GM12865 (cell line): ENCODE results near the gene ATP2C2.

Source experiments
- DNase-seq: peaks from one replicate; pipeline ENCODE4 v3.0.0; 2010; ENCODE audit warnings: low read depth
- H3K4me3 ChIP-seq: 2 replicates; pipeline ENCODE4 v1.5.1; 2011; ENCODE audit warnings: mild to moderate bottlenecking, low read depth, low read length, control low read depth
- TF ChIP-seq, protein P1 (sequence below): IDR thresholded peaks from 2 replicates; pipeline ENCODE4 v1.5.1; 2011; ENCODE audit warnings: low read length, control low read depth, low read depth, inconsistent platforms; ENCODE audit not compliant: insufficient read depth; ENCODE audit errors: missing control alignments

Gene ATP2C2

DNA sequence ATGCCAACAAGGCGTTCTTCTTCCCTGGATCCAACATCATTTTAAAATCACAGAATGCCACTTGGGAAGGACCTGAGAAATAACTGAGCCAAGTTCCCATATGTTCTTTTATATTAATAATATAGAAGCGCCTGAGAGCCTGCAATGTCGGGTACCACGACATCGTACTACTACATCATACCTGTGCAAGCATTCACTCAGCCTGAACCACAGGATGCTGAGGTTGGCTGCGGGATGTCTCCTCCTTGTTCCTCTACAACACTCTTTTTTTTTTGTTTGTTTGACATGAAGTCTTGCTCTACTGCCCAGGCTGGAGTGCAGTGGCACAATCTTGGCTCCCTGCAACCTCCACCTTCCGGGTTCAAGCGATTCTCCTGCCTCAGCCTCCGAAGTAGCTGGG is 2.1 kb upstream of the ATP2C2 start:
- H3K4me3 ChIP-seq = no peak overlapping the region
- DNase-seq = no peak
- TF ChIP-seq, protein P1, sequence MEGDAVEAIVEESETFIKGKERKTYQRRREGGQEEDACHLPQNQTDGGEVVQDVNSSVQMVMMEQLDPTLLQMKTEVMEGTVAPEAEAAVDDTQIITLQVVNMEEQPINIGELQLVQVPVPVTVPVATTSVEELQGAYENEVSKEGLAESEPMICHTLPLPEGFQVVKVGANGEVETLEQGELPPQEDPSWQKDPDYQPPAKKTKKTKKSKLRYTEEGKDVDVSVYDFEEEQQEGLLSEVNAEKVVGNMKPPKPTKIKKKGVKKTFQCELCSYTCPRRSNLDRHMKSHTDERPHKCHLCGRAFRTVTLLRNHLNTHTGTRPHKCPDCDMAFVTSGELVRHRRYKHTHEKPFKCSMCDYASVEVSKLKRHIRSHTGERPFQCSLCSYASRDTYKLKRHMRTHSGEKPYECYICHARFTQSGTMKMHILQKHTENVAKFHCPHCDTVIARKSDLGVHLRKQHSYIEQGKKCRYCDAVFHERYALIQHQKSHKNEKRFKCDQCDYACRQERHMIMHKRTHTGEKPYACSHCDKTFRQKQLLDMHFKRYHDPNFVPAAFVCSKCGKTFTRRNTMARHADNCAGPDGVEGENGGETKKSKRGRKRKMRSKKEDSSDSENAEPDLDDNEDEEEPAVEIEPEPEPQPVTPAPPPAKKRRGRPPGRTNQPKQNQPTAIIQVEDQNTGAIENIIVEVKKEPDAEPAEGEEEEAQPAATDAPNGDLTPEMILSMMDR = no peak

DNA sequence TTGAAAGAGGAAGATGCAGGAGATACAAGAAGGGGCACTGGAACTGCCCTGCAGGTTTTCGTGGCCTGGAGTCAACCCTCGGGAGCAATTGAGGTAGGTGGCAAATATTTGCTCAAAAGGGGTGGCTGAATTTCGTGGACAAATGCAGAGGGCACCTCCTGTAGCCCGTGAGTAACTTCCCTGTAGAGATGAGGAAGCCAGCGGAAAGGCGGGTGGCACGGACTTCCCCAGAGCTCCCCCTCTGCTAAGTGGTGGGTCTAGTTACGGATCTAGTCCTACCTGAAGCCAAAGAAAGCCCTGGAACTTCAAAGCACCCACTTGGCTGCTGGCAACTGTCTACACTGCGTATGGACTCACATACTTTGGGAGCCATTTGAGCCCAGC is 1.0 kb upstream of the ATP2C2 start:
- H3K4me3 ChIP-seq = no peak overlapping the region
- no peak for DNase-seq
- TF ChIP-seq, protein P1 = no peak

DNA sequence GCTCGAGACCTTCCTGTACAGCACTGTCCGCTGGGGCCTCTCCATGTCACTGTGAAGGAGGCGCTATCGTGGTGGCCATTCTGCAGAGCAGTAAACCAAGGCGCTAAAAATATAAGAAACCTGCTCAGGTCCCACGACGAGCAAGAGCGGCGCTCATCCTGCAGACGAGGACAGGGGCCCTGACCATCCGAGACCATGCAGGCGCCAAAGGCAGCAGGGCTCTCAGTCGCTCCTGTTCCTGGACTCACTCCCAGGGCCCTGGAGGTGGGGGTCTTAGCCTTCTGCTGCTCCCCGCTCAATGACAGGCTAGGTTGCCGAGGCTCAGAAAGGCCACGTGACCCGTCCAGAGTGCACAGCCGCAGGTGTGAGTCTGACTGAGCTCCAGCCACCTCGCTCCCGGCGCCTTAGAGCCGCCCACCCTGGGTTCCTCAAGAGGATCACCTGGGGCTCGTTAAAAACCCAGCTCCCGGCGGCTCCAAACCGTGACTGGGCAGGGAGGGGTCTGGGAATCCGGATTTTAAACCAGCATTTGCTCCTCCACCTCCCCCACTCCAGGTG is 509 bp upstream of the ATP2C2 start:
- no peak overlapping the region for H3K4me3 ChIP-seq
- no peak for DNase-seq
- TF ChIP-seq, protein P1 = no peak

DNA sequence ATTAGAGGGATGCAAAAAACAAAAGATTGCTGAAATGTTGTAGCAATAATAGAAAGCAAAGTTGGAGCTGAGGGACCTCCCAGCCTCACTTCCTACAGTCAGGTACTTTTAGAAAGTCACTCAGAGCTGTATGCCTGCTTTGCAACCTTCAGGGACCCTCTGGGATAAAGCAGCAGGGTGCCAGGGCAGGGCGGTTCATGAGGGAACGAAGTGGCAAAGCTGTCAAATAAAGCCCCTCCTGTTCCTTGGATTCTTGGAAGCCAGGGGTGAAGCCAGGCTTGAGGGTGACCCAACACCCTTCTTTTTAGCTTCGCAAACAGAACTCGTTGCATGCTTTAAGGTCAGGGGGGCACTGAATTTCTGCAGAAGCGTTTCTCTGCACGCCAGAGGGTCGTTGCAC is 767 bp downstream of the ATP2C2 start:
- DNase-seq = no peak
- TF ChIP-seq, protein P1 = no peak
- H3K4me3 ChIP-seq = no peak overlapping the region

DNA sequence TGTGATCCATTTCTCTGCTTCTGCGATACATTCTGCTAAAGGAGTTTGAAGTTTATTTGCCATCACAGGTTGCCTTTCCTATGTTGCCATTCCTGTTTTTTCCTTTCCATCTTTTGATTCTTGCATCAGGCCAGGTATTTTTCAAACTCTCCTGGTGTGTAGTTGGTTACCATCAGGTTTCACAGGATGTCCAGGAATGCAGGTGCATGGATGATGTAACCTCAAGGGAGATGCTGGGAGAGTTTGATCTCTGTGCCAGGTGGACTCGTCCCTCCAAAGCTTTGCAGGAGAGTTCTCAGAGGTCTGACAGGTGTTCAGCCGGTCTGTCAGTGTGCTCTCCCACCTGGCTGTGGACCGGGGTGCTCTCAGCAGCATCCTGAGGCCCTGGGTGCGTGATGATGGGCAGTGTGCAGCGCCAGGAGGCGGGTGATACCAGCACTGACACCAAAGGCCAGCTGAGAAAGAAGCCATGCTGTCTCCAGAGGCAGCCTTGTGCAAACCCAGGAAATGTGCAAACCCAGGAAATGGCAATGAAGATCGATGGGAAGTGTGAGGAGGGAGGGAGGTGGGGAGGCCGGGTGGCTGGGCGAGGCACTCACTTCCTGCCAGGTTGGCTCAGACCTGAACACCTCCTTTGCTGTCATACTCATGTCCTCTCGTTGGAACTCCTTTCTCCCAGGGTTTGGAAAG is 1.7 kb downstream of the ATP2C2 start:
- DNase-seq = no peak
- H3K4me3 ChIP-seq = no peak overlapping the region

DNA sequence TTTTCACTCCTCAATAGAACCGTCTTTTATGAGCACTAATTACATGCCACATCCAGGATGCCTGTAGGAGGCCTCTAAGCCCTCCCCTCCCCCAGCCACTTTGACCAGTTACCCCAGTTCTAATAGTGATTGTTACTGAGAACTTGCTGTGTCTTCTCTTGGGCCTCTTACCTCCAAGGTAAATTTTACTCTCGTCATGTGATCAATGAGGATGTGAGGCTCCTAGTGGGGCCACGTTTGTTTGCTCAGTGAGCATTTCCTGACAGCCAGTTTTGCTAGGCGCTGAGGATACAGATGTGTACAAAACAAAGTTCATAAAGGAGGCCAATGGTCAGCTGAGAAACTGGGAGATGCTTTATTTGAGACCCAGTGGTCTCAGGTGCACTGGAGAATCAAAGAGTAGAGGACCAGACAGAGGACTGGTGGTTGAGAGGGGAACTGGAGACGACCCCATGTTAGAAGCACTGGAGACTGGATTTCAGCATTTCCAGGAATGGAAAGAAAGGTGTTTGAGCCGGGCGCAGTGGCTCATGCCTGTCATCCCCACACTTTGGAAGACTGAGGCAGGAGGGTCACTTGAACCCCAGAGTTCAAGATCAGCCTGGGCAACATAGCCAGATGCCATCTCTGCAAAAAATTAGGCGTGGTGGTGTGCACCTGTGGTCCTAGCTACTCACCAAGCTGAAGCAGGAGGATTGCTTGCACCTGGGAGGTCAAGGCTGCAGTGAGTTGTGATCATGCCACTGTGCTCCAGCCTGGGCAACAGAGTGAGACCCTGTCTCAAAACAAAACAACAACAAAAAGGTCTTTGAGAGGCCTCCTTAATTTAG is 2.6 kb downstream of the ATP2C2 start:
- TF ChIP-seq, protein P1 = no peak
- no peak for DNase-seq
- H3K4me3 ChIP-seq = no peak overlapping the region

More for the DNA sequence above, 1.7 kb downstream of the ATP2C2 start:
- TF ChIP-seq, protein P1 = no peak
